HCT116 (cell line): Measurements from ENCODE around the gene TMEM30A. TPM values are rescaled to one million over a fixed set of nuclear protein-coding genes. Genes with fewer than 3 reads are reported as not detected.

Source experiments
- ATAC-seq: fragments of 200-7000 bp; cut with Tn5 transposase; 2 replicates; pipeline ENCODE4 v1.9.1; 2020; ENCODE audit warnings: mild to moderate bottlenecking, moderate library complexity
- BruUV-seq: library from RNA; stranded (reverse); fragments of 400-500 nt; replicated peaks from 2 replicates; lab custom pipeline; 2021; lab: Mats Ljungman, UMichigan
- CTCF ChIA-PET: fragments of 300-600 bp; sonication (Branson Sonifier 250); formaldehyde crosslinking; loops from one replicate; lab custom pipeline; 2021; ENCODE audit warnings: antibody characterized with exemption; lab: Charles Lee
- POLR2A ChIA-PET: fragments of 300-600, 350-600 bp; sonication (Branson Sonifier 250); formaldehyde crosslinking; loops from one replicate; lab custom pipeline; 2021; ENCODE audit warnings: antibody characterized with exemption; lab: Charles Lee
- RAD21 ChIA-PET, 2 experiments: fragments of 300-600 bp; sonication (Branson Sonifier 250); formaldehyde crosslinking; loops; one replicate each; lab custom pipeline; 2023; ENCODE audit warnings: low total read pairs in 2 of 2; ENCODE audit not compliant: uncharacterized antibody in 2 of 2, unreplicated experiment in 2 of 2, low non-redundant PET in 1 of 2; lab: Charles Lee
- DNase-seq: peaks from one replicate; pipeline ENCODE4 v3.0.0-alpha.2; 2010; ENCODE audit warnings: low read depth, low spot score
- H2AFZ ChIP-seq: fragments of 200-600 bp; shearing (Covaris generic), sonication (generic); 2 replicates; pipeline ENCODE4 v1.6.1; 2017; ENCODE audit warnings: low read depth, mixed run types, mixed read lengths, antibody characterized with exemption, low read length; ENCODE audit not compliant: poor library complexity, severe bottlenecking
- H3K27ac ChIP-seq: 2 replicates; pipeline ENCODE4 v1.5.1; 2012; ENCODE audit warnings: low read depth, low read length
- H3K27me3 ChIP-seq: fragments of 200-600 bp; sonication (generic); 2 replicates; pipeline ENCODE4 v1.6.1; 2016; ENCODE audit warnings: mixed run types, low read length, mixed read lengths; ENCODE audit not compliant: insufficient read depth
- H3K36me3 ChIP-seq, 2 experiments: fragments of 200-500 bp in 1 of 2; fragments of 200-600 bp in 1 of 2; sonication (Bioruptor generic) in 1 of 2; sonication (generic) in 1 of 2; 2 replicates each; pipeline versions ENCODE4 v1.5.1 to v1.6.1; 2014 to 2016; ENCODE audit warnings: low read length in 2 of 2, inconsistent platforms in 1 of 2, mixed read lengths in 1 of 2, mixed run types in 1 of 2; ENCODE audit not compliant: insufficient read depth in 2 of 2, control insufficient read depth in 1 of 2
- H3K4me1 ChIP-seq, 2 experiments: fragments of 200-600 bp in 1 of 2; sonication (generic) in 1 of 2; 2 replicates each; pipeline versions ENCODE4 v1.5.1 to v1.6.1; 2012 to 2017; ENCODE audit warnings: low read length in 2 of 2, inconsistent platforms in 1 of 2, mild to moderate bottlenecking in 1 of 2, mixed read lengths in 1 of 2, mixed run types in 1 of 2, moderate library complexity in 1 of 2; ENCODE audit not compliant: insufficient read depth in 2 of 2, control insufficient read depth in 1 of 2
- H3K4me2 ChIP-seq: fragments of 200-600 bp; sonication (generic); 2 replicates; pipeline ENCODE4 v1.6.1; 2017; ENCODE audit warnings: mixed run types, low read length, mixed read lengths
- H3K4me3 ChIP-seq, 2 experiments: fragments of 200-600 bp in 1 of 2; sonication (generic) in 1 of 2; replicated peaks in 1 of 2; 2 replicates each; pipeline ENCODE4 v1.5.1; 2011 to 2016; ENCODE audit warnings: low read length in 2 of 2, control low read depth in 1 of 2, low read depth in 1 of 2, mild to moderate bottlenecking in 1 of 2, mixed read lengths in 1 of 2, mixed run types in 1 of 2
- H3K79me2 ChIP-seq: fragments of 200-600 bp; sonication (generic); 2 replicates; pipeline ENCODE4 v1.6.1; 2017; ENCODE audit warnings: mild to moderate bottlenecking, mixed run types, low read length, moderate library complexity, mixed read lengths; ENCODE audit not compliant: insufficient read depth
- H3K9ac ChIP-seq: fragments of 200-600 bp; sonication (generic); 2 replicates; pipeline ENCODE4 v1.6.1; 2016; ENCODE audit warnings: low read length, mixed read lengths
- H3K9me2 ChIP-seq: fragments of 200-600 bp; sonication (generic), shearing (Covaris generic); 2 replicates; pipeline ENCODE4 v1.6.1; 2017; ENCODE audit warnings: mixed run types, mild to moderate bottlenecking, moderate library complexity; ENCODE audit not compliant: insufficient read depth
- H3K9me3 ChIP-seq, 2 experiments: fragments of 200-500 bp in 1 of 2; fragments of 200-600 bp in 1 of 2; sonication (Bioruptor generic) in 1 of 2; sonication (generic) in 1 of 2; 2 replicates each; pipeline ENCODE4 v1.6.1; 2014 to 2017; ENCODE audit warnings: low read length in 2 of 2, mixed read lengths in 2 of 2, inconsistent platforms in 1 of 2, low read depth in 1 of 2, mild to moderate bottlenecking in 1 of 2, mixed run types in 1 of 2, moderate library complexity in 1 of 2; ENCODE audit not compliant: control insufficient read depth in 1 of 2, insufficient read depth in 1 of 2
- H4K20me1 ChIP-seq: fragments of 200-600 bp; sonication (generic), shearing (Covaris generic); 2 replicates; pipeline ENCODE4 v1.6.1; 2017; ENCODE audit warnings: mixed run types, mild to moderate bottlenecking, moderate library complexity; ENCODE audit not compliant: insufficient read depth
- ATF3 ChIP-seq: IDR thresholded peaks from 2 replicates; pipeline ENCODE4 v1.6.1; 2012
- ELF1 ChIP-seq: IDR thresholded peaks from 2 replicates; pipeline ENCODE4 v1.6.1; 2012; ENCODE audit warnings: low read depth, borderline replicate concordance
- EZH2 ChIP-seq: fragments of 200-600 bp; sonication (generic); IDR thresholded peaks from 2 replicates; pipeline ENCODE4 v1.6.1; 2017; ENCODE audit warnings: antibody characterized with exemption, mixed run types
- EZH2phosphoT487 ChIP-seq: fragments of 200-600 bp; IDR thresholded peaks from 2 replicates; pipeline ENCODE4 v1.6.1; 2018; ENCODE audit warnings: antibody characterized with exemption, borderline replicate concordance
- FOSL1 ChIP-seq: IDR thresholded peaks from 2 replicates; pipeline ENCODE4 v1.6.1; 2012; ENCODE audit warnings: low read depth
- JUND ChIP-seq: IDR thresholded peaks from 2 replicates; pipeline ENCODE4 v1.6.1; 2012
- MAX ChIP-seq: IDR thresholded peaks from 2 replicates; pipeline ENCODE4 v1.6.1; 2012
- POLR2AphosphoS5 ChIP-seq: IDR thresholded peaks from 2 replicates; pipeline ENCODE4 v1.6.1; 2011; ENCODE audit warnings: mild to moderate bottlenecking, low read depth, low read length, moderate library complexity
- RAD21 ChIP-seq: IDR thresholded peaks from 2 replicates; pipeline ENCODE4 v1.6.1; 2012; ENCODE audit warnings: low read depth, mild to moderate bottlenecking
- SIN3A ChIP-seq: IDR thresholded peaks from 2 replicates; pipeline ENCODE4 v1.6.1; 2012; ENCODE audit warnings: low read depth
- SP1 ChIP-seq: IDR thresholded peaks from 2 replicates; pipeline ENCODE4 v1.6.1; 2012; ENCODE audit warnings: low read depth
- TCF7L2 ChIP-seq: IDR thresholded peaks from 2 replicates; pipeline ENCODE4 v1.7.0; 2011; ENCODE audit warnings: borderline replicate concordance, inconsistent platforms; ENCODE audit not compliant: insufficient read depth, insufficient read length; ENCODE audit errors: extremely low read depth
- YY1 ChIP-seq: IDR thresholded peaks from 2 replicates; pipeline ENCODE4 v1.6.1; 2011; ENCODE audit warnings: low read length, low read depth, moderate library complexity, mild to moderate bottlenecking; ENCODE audit not compliant: insufficient replicate concordance; ENCODE audit errors: extremely low read depth
- ZNF274 ChIP-seq: fragments of 200-500 bp; sonication (Bioruptor generic); IDR thresholded peaks from 2 replicates; pipeline ENCODE4 v1.6.1; 2014; ENCODE audit warnings: mild to moderate bottlenecking, low read depth, low read length, inconsistent platforms
- intact Hi-C: fragments of 100-400 bp; cut with micrococcal nuclease; formaldehyde crosslinking; loops from 2 replicates; pipeline ENCODE4 v1.10.0; 2022
- total RNA-seq: library from RNA; stranded (reverse); gene quantifications from one replicate; pipeline ENCODE4 v1.2.1, GENCODE V29; 2021; ENCODE audit not compliant: unreplicated experiment

The TMEM30A gene
- total RNA-seq, 1 experiment from 2014 or later, result 73.4 TPM

GRCh38 chr6:75261299-75261698, 23.3 kb downstream of the TMEM30A start:
- H3K27ac ChIP-seq, result no peak overlapping the region
- POLR2A ChIA-PET, result no interaction called here
- CTCF ChIA-PET, result no interaction called here
- peaks cover 18% of the 10 kb centered on the region for H3K79me2 ChIP-seq
- intact Hi-C loops, result no loop called here
- no peak overlapping the region for H3K4me3 ChIP-seq
- RAD21 ChIA-PET, result no interaction called here
- H4K20me1 ChIP-seq, result peaks cover 2% of the 10 kb centered on the region
- TF ChIP-seq RAD21 (no peak), SP1 (no peak), EZH2 (no peak), FOSL1 (no peak), TCF7L2 (no peak), SIN3A (no peak), JUND (no peak), POLR2AphosphoS5 (no peak), ATF3 (no peak), MAX (no peak), ELF1 (no peak), ZNF274 (no peak), YY1 (no peak), EZH2phosphoT487 (no peak)
- H3K4me2 ChIP-seq, result no peak overlapping the region
- no peak overlapping the region for H2AFZ ChIP-seq
- no peaks in the 10 kb centered on the region for H3K9me2 ChIP-seq
- peaks cover 0 to 9% of the 10 kb centered on the region in 2 experiments; a peak in 1 of 4 replicates for H3K36me3 ChIP-seq
- H3K9me3 ChIP-seq, result no peaks in the 10 kb centered on the region
- ATAC-seq (no peak), DNase-seq (no peak)
- H3K4me1 ChIP-seq, result no peaks in the 10 kb centered on the region
- H3K9ac ChIP-seq, result no peak overlapping the region
- H3K27me3 ChIP-seq, result no peaks in the 10 kb centered on the region
- BruUV-seq, result no TSS peak
